Liver (tissue), 9 donors: ENCODE results near the gene ST8SIA6. TPM values are rescaled to one million over a fixed set of nuclear protein-coding genes. Genes with fewer than 3 reads are reported as not detected.

Experiments used
- DNase-seq: peaks from one replicate; pipeline ENCODE4 v3.0.0-alpha.2; 2017; ENCODE audit warnings: low spot score
- H3K27ac ChIP-seq, 2 donors: one replicate each; pipeline ENCODE4 v1.7.0; 2013; ENCODE audit warnings: inconsistent platforms in 2 of 2, low read length in 2 of 2, control low read depth in 1 of 2, low read depth in 1 of 2, mild to moderate bottlenecking in 1 of 2
- H3K27me3 ChIP-seq, 4 donors: one replicate each; pipeline versions ENCODE4 v1.6.1 to v1.7.0; 2013; ENCODE audit warnings: low read length in 3 of 4, inconsistent platforms in 1 of 4, mild to moderate bottlenecking in 1 of 4, moderate library complexity in 1 of 4; ENCODE audit not compliant: control insufficient read depth in 4 of 4, insufficient read depth in 4 of 4
- H3K36me3 ChIP-seq, 4 donors: one replicate each; pipeline versions ENCODE4 v1.6.1 to v1.7.0; 2013; ENCODE audit warnings: low read length in 3 of 4, mild to moderate bottlenecking in 3 of 4, low read depth in 1 of 4, moderate library complexity in 1 of 4; ENCODE audit not compliant: control insufficient read depth in 4 of 4, insufficient read depth in 3 of 4
- H3K4me1 ChIP-seq, 4 donors: one replicate each; pipeline versions ENCODE4 v1.6.1 to v1.7.0; 2013; ENCODE audit warnings: low read length in 3 of 4, mild to moderate bottlenecking in 3 of 4, moderate library complexity in 1 of 4; ENCODE audit not compliant: control insufficient read depth in 4 of 4, insufficient read depth in 4 of 4
- H3K4me3 ChIP-seq, 3 donors: one replicate each; pipeline versions ENCODE4 v1.6.1 to v1.7.0; 2013; ENCODE audit warnings: low read length in 3 of 3, control low read depth in 1 of 3, low read depth in 1 of 3, mild to moderate bottlenecking in 1 of 3
- H3K9ac ChIP-seq, 2 donors: one replicate each; pipeline ENCODE4 v1.7.0; 2013; ENCODE audit warnings: low read length in 2 of 2, mild to moderate bottlenecking in 2 of 2, moderate library complexity in 2 of 2, control low read depth in 1 of 2, low read depth in 1 of 2
- H3K9me3 ChIP-seq, 4 donors: one replicate each; pipeline versions ENCODE4 v1.6.1 to v1.7.0; 2013; ENCODE audit warnings: low read length in 3 of 4; ENCODE audit not compliant: control insufficient read depth in 4 of 4
- EGR1 ChIP-seq, 2 donors: IDR thresholded peaks; 2 replicates each; pipeline ENCODE4 v1.6.1; 2016 to 2018; ENCODE audit warnings: antibody characterized with exemption in 2 of 2, low read depth in 2 of 2
- FOXA1 ChIP-seq: IDR thresholded peaks from 2 replicates; pipeline ENCODE4 v1.6.1; 2016; ENCODE audit warnings: antibody characterized with exemption
- FOXA2 ChIP-seq: IDR thresholded peaks from 2 replicates; pipeline ENCODE4 v1.6.1; 2016; ENCODE audit warnings: antibody characterized with exemption
- GABPA ChIP-seq, 2 donors: IDR thresholded peaks in 1 of 2; conservative IDR thresholded peaks in 1 of 2; 2 replicates each; pipeline ENCODE4 v1.6.1; 2016; ENCODE audit warnings: antibody characterized with exemption in 2 of 2, mild to moderate bottlenecking in 1 of 2, moderate library complexity in 1 of 2
- HNF4A ChIP-seq, 2 donors: conservative IDR thresholded peaks; 2 replicates each; pipeline ENCODE4 v1.6.1; 2016; ENCODE audit warnings: antibody characterized with exemption in 2 of 2, mild to moderate bottlenecking in 2 of 2
- HNF4G ChIP-seq: IDR thresholded peaks from 2 replicates; pipeline ENCODE4 v1.6.1; 2016; ENCODE audit warnings: antibody characterized with exemption
- JUND ChIP-seq, 2 donors: IDR thresholded peaks; 2 replicates each; pipeline ENCODE4 v1.6.1; 2016; ENCODE audit warnings: antibody characterized with exemption in 2 of 2
- NR2F2 ChIP-seq: IDR thresholded peaks from 2 replicates; pipeline ENCODE4 v1.6.1; 2016; ENCODE audit warnings: antibody characterized with exemption
- RAD21 ChIP-seq, 2 donors: IDR thresholded peaks; 2 replicates each; pipeline ENCODE4 v1.6.1; 2016; ENCODE audit warnings: antibody characterized with exemption in 2 of 2, mild to moderate bottlenecking in 2 of 2
- REST ChIP-seq: IDR thresholded peaks from 2 replicates; pipeline ENCODE4 v1.6.1; 2016; ENCODE audit warnings: antibody characterized with exemption, mild to moderate bottlenecking
- RXRA ChIP-seq, 2 donors: IDR thresholded peaks; 2 replicates each; pipeline ENCODE4 v1.6.1; 2017 to 2018; ENCODE audit warnings: antibody characterized with exemption in 2 of 2, mild to moderate bottlenecking in 1 of 2
- SP1 ChIP-seq: IDR thresholded peaks from 2 replicates; pipeline ENCODE4 v1.6.1; 2018; ENCODE audit warnings: antibody characterized with exemption, mild to moderate bottlenecking
- TAF1 ChIP-seq: conservative IDR thresholded peaks from 2 replicates; pipeline ENCODE4 v1.6.1; 2016; ENCODE audit warnings: antibody characterized with exemption, mild to moderate bottlenecking
- YY1 ChIP-seq: IDR thresholded peaks from 2 replicates; pipeline ENCODE4 v1.6.1; 2016; ENCODE audit warnings: antibody characterized with exemption, mild to moderate bottlenecking
- ZBTB33 ChIP-seq: IDR thresholded peaks from 2 replicates; pipeline ENCODE4 v1.6.1; 2016; ENCODE audit warnings: antibody characterized with exemption
- WGBS: extraction: QIAGEN DNeasy Blood & Tissue Kit; methylation state at CpG from one replicate; pipeline ENCODE4 v1.1.7; 2013; 5-methylcytosine and 5-hydroxymethylcytosine counted together
- polyA plus RNA-seq, 2 donors: library from polyadenylated mRNA; stranded (reverse) in 1 of 2; unstranded in 1 of 2; fragments of 200-250 nt in 1 of 2; fragments of >200 nt in 1 of 2; fragmentation: Nextera tagmentation in 1 of 2; extraction: Ambion mirVana in 1 of 2; gene quantifications; one replicate each; pipeline versions ENCODE4 v1.2.1 to v1.2.3, GENCODE V29; 2013 to 2015
- total RNA-seq, 2 donors: library from RNA; depleted of rRNA; stranded (reverse); fragments of >200 nt; gene quantifications; one replicate each; pipeline ENCODE4 v1.2.3, GENCODE V29; 2014
- TF ChIP-seq, protein P1 (sequence below): fragments of 150-350 bp; IDR thresholded peaks from 2 replicates; pipeline ENCODE4 v1.5.1; 2017; ENCODE audit warnings: improper control_type of control experiment, low read depth, low read length; ENCODE audit not compliant: missing input control
- TF ChIP-seq, protein P2 (sequence below): IDR thresholded peaks from 2 replicates; pipeline ENCODE4 v1.6.1; 2016; ENCODE audit warnings: antibody characterized with exemption
- TF ChIP-seq, protein P3 (sequence below): IDR thresholded peaks from 2 replicates; pipeline ENCODE4 v1.6.1; 2016; ENCODE audit warnings: antibody characterized with exemption
- donor health status: healthy.
- donor health status: healthy.
- donor health status: healthy.
- donor health status: healthy.
- donor health status: healthy.

ST8SIA6 gene
- total and polyA plus RNA-seq, 4 donors = 0.53 to 5.8 (median 1.0) TPM

GRCh38 chr10:17456032-17456548, 1.7 kb upstream of the ST8SIA6 start:
- Histone ChIP-seq H3K4me3 (no peak overlapping the region), H3K36me3 (no peaks in the 10 kb centered on the region), H3K27me3 (peaks cover 0 to 9% (median 6%) of the 10 kb centered on the region in 4 donors), H3K9me3 (no peaks in the 10 kb centered on the region), H3K27ac (no peak overlapping the region), H3K9ac (no peak overlapping the region), H3K4me1 (peaks cover 5 to 13% (median 9%) of the 10 kb centered on the region in 4 donors)
- no peak for TF ChIP-seq FOXA1
- DNase-seq = no peak
- 82% methylated on average over 2 of the region's 2 CpGs for WGBS

- WGBS = 81% methylated on average over 2 of the region's 2 CpGs
- Histone ChIP-seq H3K9me3 (peaks cover 0 to 1% (median 0%) of the 10 kb centered on the region in 4 donors), H3K4me3 (no peak overlapping the region), H3K27ac (no peak overlapping the region), H3K36me3 (no peaks in the 10 kb centered on the region), H3K27me3 (peaks cover 0 to 10% (median 6%) of the 10 kb centered on the region in 4 donors), H3K9ac (no peak overlapping the region), H3K4me1 (peaks cover 5 to 13% (median 9%) of the 10 kb centered on the region in 4 donors)
- no peak for TF ChIP-seq HNF4A (conservative IDR thresholded peaks at IDR 0.05)
- TF ChIP-seq RAD21 (IDR thresholded peaks at IDR 0.05) = no peak
- no peak for TF ChIP-seq FOXA1
- no peak for TF ChIP-seq FOXA2
- TF ChIP-seq HNF4G = no peak
- TF ChIP-seq, protein P1, sequence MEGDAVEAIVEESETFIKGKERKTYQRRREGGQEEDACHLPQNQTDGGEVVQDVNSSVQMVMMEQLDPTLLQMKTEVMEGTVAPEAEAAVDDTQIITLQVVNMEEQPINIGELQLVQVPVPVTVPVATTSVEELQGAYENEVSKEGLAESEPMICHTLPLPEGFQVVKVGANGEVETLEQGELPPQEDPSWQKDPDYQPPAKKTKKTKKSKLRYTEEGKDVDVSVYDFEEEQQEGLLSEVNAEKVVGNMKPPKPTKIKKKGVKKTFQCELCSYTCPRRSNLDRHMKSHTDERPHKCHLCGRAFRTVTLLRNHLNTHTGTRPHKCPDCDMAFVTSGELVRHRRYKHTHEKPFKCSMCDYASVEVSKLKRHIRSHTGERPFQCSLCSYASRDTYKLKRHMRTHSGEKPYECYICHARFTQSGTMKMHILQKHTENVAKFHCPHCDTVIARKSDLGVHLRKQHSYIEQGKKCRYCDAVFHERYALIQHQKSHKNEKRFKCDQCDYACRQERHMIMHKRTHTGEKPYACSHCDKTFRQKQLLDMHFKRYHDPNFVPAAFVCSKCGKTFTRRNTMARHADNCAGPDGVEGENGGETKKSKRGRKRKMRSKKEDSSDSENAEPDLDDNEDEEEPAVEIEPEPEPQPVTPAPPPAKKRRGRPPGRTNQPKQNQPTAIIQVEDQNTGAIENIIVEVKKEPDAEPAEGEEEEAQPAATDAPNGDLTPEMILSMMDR = no peak
- no peak for TF ChIP-seq REST
- TF ChIP-seq, protein P2, sequence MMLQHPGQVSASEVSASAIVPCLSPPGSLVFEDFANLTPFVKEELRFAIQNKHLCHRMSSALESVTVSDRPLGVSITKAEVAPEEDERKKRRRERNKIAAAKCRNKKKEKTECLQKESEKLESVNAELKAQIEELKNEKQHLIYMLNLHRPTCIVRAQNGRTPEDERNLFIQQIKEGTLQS = no peak
- no peak for TF ChIP-seq RXRA (IDR thresholded peaks at IDR 0.05)
- no peak for TF ChIP-seq TAF1
- no peak for TF ChIP-seq YY1
- no peak for TF ChIP-seq EGR1 (IDR thresholded peaks at IDR 0.05; ENCODE audit: low read depth in 2 of 2)
- TF ChIP-seq ZBTB33 = no peak
- TF ChIP-seq SP1 = no peak
- TF ChIP-seq GABPA (IDR thresholded peaks at IDR 0.05 in 1 of 2, conservative IDR thresholded peaks at IDR 0.05 in 1 of 2) = no peak
- no peak for TF ChIP-seq NR2F2
- TF ChIP-seq JUND (IDR thresholded peaks at IDR 0.05) = no peak
- TF ChIP-seq, protein P3, sequence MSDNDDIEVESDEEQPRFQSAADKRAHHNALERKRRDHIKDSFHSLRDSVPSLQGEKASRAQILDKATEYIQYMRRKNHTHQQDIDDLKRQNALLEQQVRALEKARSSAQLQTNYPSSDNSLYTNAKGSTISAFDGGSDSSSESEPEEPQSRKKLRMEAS = no peak
- no peak for DNase-seq
Observed at GRCh38 chr10:17455015-17455520, 673 bp upstream of the ST8SIA6 start.
